ENCODE measurements around the gene MAP2K5.

MAP2K5 gene

GRCh38 chr15:67735896-67736295, 193.4 kb downstream of the MAP2K5 start:
- TF ChIP-seq CTCF (IDR thresholded peaks at IDR 0.05; ENCODE audit: low read depth, low read length) = no peak
- H3K4me3 ChIP-seq (ENCODE audit: low read depth, low read length) = no peak overlapping the region
- no peaks in the 10 kb centered on the region for H3K27me3 ChIP-seq (ENCODE audit: insufficient read depth, low read depth, severe bottlenecking)
- H3K9me3 ChIP-seq (ENCODE audit: severe bottlenecking) = no peaks in the 10 kb centered on the region
- DNase-seq = no peak
- H3K27ac ChIP-seq = no peak overlapping the region
- no peaks in the 10 kb centered on the region for H3K36me3 ChIP-seq

GRCh38 chr15:67736810-67737209, 194.3 kb downstream of the MAP2K5 start:
- H3K36me3 ChIP-seq = no peaks in the 10 kb centered on the region
- H3K9me3 ChIP-seq (ENCODE audit: severe bottlenecking) = no peaks in the 10 kb centered on the region
- no peak for DNase-seq
- H3K27ac ChIP-seq = no peak overlapping the region
- no peak for TF ChIP-seq CTCF (IDR thresholded peaks at IDR 0.05; ENCODE audit: low read depth, low read length)
- no peak overlapping the region for H3K4me3 ChIP-seq (ENCODE audit: low read depth, low read length)
- no peaks in the 10 kb centered on the region for H3K27me3 ChIP-seq (ENCODE audit: insufficient read depth, low read depth, severe bottlenecking)

- no peak for DNase-seq
- H3K4me3 ChIP-seq (ENCODE audit: low read depth, low read length) = no peak overlapping the region
- no peak overlapping the region for H3K27ac ChIP-seq
- no peaks in the 10 kb centered on the region for H3K9me3 ChIP-seq (ENCODE audit: severe bottlenecking)
- no peaks in the 10 kb centered on the region for H3K36me3 ChIP-seq
- TF ChIP-seq CTCF (IDR thresholded peaks at IDR 0.05; ENCODE audit: low read depth, low read length) = no peak
- H3K27me3 ChIP-seq (ENCODE audit: insufficient read depth, low read depth, severe bottlenecking) = no peaks in the 10 kb centered on the region
Measured at GRCh38 chr15:67738056-67738455, 195.6 kb downstream of the MAP2K5 start.

- no peaks in the 10 kb centered on the region for H3K36me3 ChIP-seq
Measured at GRCh38 chr15:67740405-67740804, 197.9 kb downstream of the MAP2K5 start.

GRCh38 chr15:67741308-67741707, 198.8 kb downstream of the MAP2K5 start:
- Histone ChIP-seq H3K27ac (no peak overlapping the region), H3K9me3 (ENCODE audit: severe bottlenecking) (no peaks in the 10 kb centered on the region), H3K4me3 (ENCODE audit: low read depth, low read length) (no peak overlapping the region), H3K27me3 (ENCODE audit: insufficient read depth, low read depth, severe bottlenecking) (no peaks in the 10 kb centered on the region), H3K36me3 (no peaks in the 10 kb centered on the region)
- no peak for DNase-seq
- TF ChIP-seq CTCF (IDR thresholded peaks at IDR 0.05; ENCODE audit: low read depth, low read length) = no peak

More at GRCh38 chr15:67740405-67740804, 197.9 kb downstream of the MAP2K5 start:
- no peak overlapping the region for H3K4me3 ChIP-seq (ENCODE audit: low read depth, low read length)
- H3K27ac ChIP-seq = no peak overlapping the region
- no peak for DNase-seq
- no peaks in the 10 kb centered on the region for H3K27me3 ChIP-seq (ENCODE audit: insufficient read depth, low read depth, severe bottlenecking)
- no peak for TF ChIP-seq CTCF (IDR thresholded peaks at IDR 0.05; ENCODE audit: low read depth, low read length)
- H3K9me3 ChIP-seq (ENCODE audit: severe bottlenecking) = no peaks in the 10 kb centered on the region

- Histone ChIP-seq H3K27ac (no peak overlapping the region), H3K27me3 (ENCODE audit: insufficient read depth, low read depth, severe bottlenecking) (no peaks in the 10 kb centered on the region), H3K36me3 (no peaks in the 10 kb centered on the region), H3K9me3 (ENCODE audit: severe bottlenecking) (no peaks in the 10 kb centered on the region), H3K4me3 (ENCODE audit: low read depth, low read length) (no peak overlapping the region)
- DNase-seq = no peak
- no peak for TF ChIP-seq CTCF (IDR thresholded peaks at IDR 0.05; ENCODE audit: low read depth, low read length)
Measured at GRCh38 chr15:67743558-67743957, 201.1 kb downstream of the MAP2K5 start.
